ENCODE measurements around the gene FILIP1L.

FILIP1L gene

GRCh38 chr3:99915906-99916432 lies 198.3 kb downstream of the FILIP1L start:
- DNase-seq (ENCODE audit: low spot score) = no peak
- TF ChIP-seq, protein P1, sequence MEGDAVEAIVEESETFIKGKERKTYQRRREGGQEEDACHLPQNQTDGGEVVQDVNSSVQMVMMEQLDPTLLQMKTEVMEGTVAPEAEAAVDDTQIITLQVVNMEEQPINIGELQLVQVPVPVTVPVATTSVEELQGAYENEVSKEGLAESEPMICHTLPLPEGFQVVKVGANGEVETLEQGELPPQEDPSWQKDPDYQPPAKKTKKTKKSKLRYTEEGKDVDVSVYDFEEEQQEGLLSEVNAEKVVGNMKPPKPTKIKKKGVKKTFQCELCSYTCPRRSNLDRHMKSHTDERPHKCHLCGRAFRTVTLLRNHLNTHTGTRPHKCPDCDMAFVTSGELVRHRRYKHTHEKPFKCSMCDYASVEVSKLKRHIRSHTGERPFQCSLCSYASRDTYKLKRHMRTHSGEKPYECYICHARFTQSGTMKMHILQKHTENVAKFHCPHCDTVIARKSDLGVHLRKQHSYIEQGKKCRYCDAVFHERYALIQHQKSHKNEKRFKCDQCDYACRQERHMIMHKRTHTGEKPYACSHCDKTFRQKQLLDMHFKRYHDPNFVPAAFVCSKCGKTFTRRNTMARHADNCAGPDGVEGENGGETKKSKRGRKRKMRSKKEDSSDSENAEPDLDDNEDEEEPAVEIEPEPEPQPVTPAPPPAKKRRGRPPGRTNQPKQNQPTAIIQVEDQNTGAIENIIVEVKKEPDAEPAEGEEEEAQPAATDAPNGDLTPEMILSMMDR (IDR thresholded peaks at IDR 0.05; ENCODE audit: extremely low read depth, missing control alignments) = no peak

DNA sequence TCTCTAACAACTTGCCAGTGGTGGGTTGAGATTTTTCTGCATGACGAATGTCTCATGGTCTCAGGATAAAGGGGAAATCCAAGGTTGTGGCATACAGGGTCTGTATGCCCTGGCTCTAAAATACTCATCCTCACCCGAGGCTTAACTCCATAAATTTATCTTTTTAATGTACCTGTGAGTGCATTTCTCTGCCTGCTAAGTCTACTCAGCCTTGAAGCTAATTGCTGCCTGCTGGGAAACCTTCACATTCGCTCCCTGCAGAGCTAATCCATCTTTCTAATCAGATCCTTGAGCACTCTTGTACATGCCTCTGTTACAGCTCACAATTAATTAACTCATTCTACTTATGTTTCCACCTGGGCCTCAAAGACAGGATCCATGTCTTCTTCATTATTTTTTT lies 202.9 kb downstream of the FILIP1L start:
- DNase-seq (ENCODE audit: low spot score) = no peak
- TF ChIP-seq, protein P1 (IDR thresholded peaks at IDR 0.05; ENCODE audit: extremely low read depth, missing control alignments) = no peak

GRCh38 chr3:99910752-99911290 lies 203.5 kb downstream of the FILIP1L start:
- TF ChIP-seq, protein P1 (IDR thresholded peaks at IDR 0.05; ENCODE audit: extremely low read depth, missing control alignments) = no peak

DNA sequence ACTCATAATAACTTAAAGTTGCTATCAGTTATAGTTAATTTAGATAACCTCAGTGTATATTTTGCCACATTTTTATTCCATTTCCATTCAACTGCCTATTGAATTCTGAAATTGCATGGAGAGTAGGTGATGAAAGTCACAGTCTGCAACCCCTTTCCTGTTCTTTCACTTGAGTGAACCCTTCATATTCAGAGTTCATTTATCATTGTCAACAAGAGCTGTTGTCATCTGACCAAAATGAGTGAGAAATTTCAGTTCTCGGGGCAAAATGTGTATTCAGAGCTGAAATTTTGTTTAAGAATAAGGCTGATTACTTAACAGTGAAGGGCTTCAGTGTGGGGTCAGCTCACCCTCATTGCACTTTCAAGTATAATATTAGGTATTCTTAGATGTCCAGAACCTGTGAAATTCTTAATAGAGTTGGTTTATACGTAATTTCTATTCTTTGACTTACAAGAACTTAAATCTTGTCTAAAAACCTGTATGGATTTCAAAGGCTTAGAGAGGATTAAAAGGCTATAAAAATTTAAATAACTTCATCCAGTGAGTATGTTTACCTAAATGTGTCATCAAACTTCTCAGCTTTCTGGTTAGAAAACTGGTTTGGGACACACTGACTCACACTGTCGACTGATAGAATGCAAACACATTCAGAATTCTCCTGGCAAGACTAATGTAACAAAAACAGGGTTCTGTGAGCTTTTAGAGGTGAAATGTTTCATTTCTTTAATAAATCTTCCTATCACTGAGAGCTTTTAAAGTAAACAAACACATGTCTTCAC lies 204.4 kb downstream of the FILIP1L start:
- DNase-seq (ENCODE audit: low spot score) = no peak
- TF ChIP-seq, protein P1 (IDR thresholded peaks at IDR 0.05; ENCODE audit: extremely low read depth, missing control alignments) = no peak

More at GRCh38 chr3:99910752-99911290, 203.5 kb downstream of the FILIP1L start:
- DNase-seq (ENCODE audit: low spot score) = no peak

DNA sequence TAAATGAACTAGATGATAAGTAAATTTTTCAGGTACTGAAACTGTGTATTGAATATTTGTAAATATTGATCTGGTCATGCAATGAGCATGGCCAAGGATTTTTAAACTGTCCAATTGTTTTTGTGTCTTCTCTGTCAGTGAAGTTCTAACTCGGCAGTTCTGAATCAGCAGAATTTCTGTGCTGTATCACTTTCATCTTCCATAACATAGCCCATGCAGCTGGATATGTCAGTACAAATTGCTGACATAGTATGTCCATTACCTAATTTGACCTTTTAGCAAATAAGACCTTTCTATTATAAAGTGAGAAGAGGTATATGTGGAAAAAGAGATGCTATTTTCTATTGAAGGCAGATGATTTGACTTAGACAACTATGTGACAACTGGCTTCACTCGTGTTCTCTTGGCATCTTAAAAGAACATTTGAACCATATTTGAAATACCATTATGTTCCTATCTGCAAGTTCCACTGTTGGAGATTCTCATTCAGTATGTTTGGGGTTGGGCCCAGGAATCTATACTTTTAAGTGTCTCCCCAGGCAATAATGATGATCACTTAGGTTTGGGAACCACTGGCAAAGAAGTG lies 206.2 kb downstream of the FILIP1L start:
- DNase-seq (ENCODE audit: low spot score) = no peak
- TF ChIP-seq, protein P1 (IDR thresholded peaks at IDR 0.05; ENCODE audit: extremely low read depth, missing control alignments) = no peak

DNA sequence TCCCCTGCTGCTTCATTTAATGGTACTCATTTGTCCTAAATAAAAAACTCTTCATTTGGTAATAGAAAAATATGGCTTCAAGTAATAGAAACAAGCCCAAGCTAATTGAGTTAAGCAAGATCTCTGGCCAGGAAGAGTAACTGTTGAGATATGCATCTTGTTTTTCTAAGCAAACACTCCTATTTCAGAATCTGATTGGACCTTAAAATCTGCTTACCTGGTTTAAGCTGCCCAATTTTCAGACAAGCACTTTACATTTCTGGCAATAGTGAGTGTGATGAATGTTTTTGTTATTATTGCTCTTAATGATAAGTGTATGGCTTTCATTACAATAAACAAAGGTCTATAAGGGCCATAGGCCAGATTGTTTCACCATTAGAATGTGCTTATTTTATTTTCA lies 210.4 kb downstream of the FILIP1L start:
- TF ChIP-seq, protein P1 (IDR thresholded peaks at IDR 0.05; ENCODE audit: extremely low read depth, missing control alignments) = no peak
- no peak for DNase-seq (ENCODE audit: low spot score)

- TF ChIP-seq, protein P1 (IDR thresholded peaks at IDR 0.05; ENCODE audit: extremely low read depth, missing control alignments) = no peak
- DNase-seq (ENCODE audit: low spot score) = no peak
Observed at GRCh38 chr3:99902091-99902490, 212.2 kb downstream of the FILIP1L start.
